Keratinocyte (primary cell): ENCODE results near the gene USP46. TPM values are rescaled to one million over a fixed set of nuclear protein-coding genes. Genes with fewer than 3 reads are reported as not detected.

Source experiments
- DNase-seq: peaks from one replicate; pipeline ENCODE4 v3.0.0-alpha.2; 2011; ENCODE audit warnings: low read depth, missing footprints, low spot score
- FAIRE-seq: peaks from 2 replicates; lab custom pipeline; 2011; peaks lifted over from hg19 to GRCh38; lab: Jason Lieb, UNC
- H2AFZ ChIP-seq: 2 replicates; pipeline ENCODE4 v1.6.0; 2012; ENCODE audit warnings: low read length, control low read depth, inconsistent platforms; ENCODE audit not compliant: control insufficient read depth
- H3K27ac ChIP-seq: 2 replicates; pipeline ENCODE4 v1.5.1; 2011; ENCODE audit warnings: low read length; ENCODE audit not compliant: control insufficient read depth, insufficient read depth
- H3K27me3 ChIP-seq: 3 replicates; pipeline ENCODE4 v1.6.0; 2011; ENCODE audit warnings: low read length; ENCODE audit not compliant: control insufficient read depth, insufficient read depth; ENCODE audit errors: extremely low read depth
- H3K36me3 ChIP-seq, 2 experiments: 2 replicates in 1 of 2; 3 replicates in 1 of 2; pipeline ENCODE4 v1.5.1; 2011; ENCODE audit warnings: low read length in 2 of 2, mild to moderate bottlenecking in 1 of 2; ENCODE audit not compliant: control insufficient read depth in 2 of 2, insufficient read depth in 2 of 2; ENCODE audit errors: extremely low read depth in 1 of 2
- H3K4me1 ChIP-seq: 3 replicates; pipeline ENCODE4 v1.5.1; 2011; ENCODE audit warnings: low read length; ENCODE audit not compliant: control insufficient read depth, insufficient read depth; ENCODE audit errors: extremely low read depth
- H3K4me2 ChIP-seq: 3 replicates; pipeline ENCODE4 v1.6.0; 2011; ENCODE audit warnings: low read depth, low read length; ENCODE audit not compliant: control insufficient read depth, insufficient read depth; ENCODE audit errors: extremely low read depth
- H3K4me3 ChIP-seq, 3 experiments: fragments of 200-600 bp in 1 of 3; sonication (generic) in 1 of 3; 2 replicates in 2 of 3; 3 replicates in 1 of 3; pipeline ENCODE4 v1.5.1; 2011 to 2016; ENCODE audit warnings: low read length in 3 of 3, mild to moderate bottlenecking in 3 of 3, control low read depth in 2 of 3, inconsistent platforms in 1 of 3, low read depth in 1 of 3, mixed read lengths in 1 of 3, mixed run types in 1 of 3, moderate library complexity in 1 of 3; ENCODE audit not compliant: control insufficient read depth in 2 of 3, insufficient read depth in 2 of 3; ENCODE audit errors: extremely low read depth in 1 of 3
- H3K79me2 ChIP-seq: 2 replicates; pipeline ENCODE4 v1.6.0; 2012; ENCODE audit warnings: low read length; ENCODE audit not compliant: control insufficient read depth, insufficient read depth
- H3K9ac ChIP-seq: 3 replicates; pipeline ENCODE4 v1.6.0; 2011; ENCODE audit warnings: low read length; ENCODE audit not compliant: control insufficient read depth, insufficient read depth; ENCODE audit errors: extremely low read depth
- H3K9me1 ChIP-seq: 3 replicates; pipeline ENCODE4 v1.6.0; 2011; ENCODE audit warnings: low read length; ENCODE audit not compliant: control insufficient read depth, insufficient read depth; ENCODE audit errors: extremely low read depth
- H3K9me3 ChIP-seq: 2 replicates; pipeline ENCODE4 v1.5.1; 2012; ENCODE audit warnings: low read depth, low read length; ENCODE audit not compliant: control insufficient read depth
- H4K20me1 ChIP-seq: 3 replicates; pipeline ENCODE4 v1.6.0; 2011; ENCODE audit warnings: low read length; ENCODE audit not compliant: control insufficient read depth, insufficient read depth; ENCODE audit errors: extremely low read depth
- CTCF ChIP-seq, 3 experiments: IDR thresholded peaks in 1 of 3; conservative IDR thresholded peaks in 1 of 3; optimal IDR thresholded peaks in 1 of 3; 2 replicates in 2 of 3; 3 replicates in 1 of 3; pipeline versions ENCODE3 to v1.5.1; 2011; ENCODE audit warnings: low read length in 3 of 3, mild to moderate bottlenecking in 3 of 3, moderate library complexity in 2 of 3, control low read depth in 1 of 3, inconsistent platforms in 1 of 3; ENCODE audit not compliant: insufficient read depth in 2 of 3; ENCODE audit errors: extremely low read depth in 1 of 3
- EZH2 ChIP-seq: IDR thresholded peaks from one replicate; pipeline ENCODE4 v1.6.1; 2012; ENCODE audit warnings: inconsistent platforms, mild to moderate bottlenecking, low read length, moderate library complexity
- dilution Hi-C: fragments of 300-500 bp; cut with MboI; formaldehyde crosslinking; loops from one replicate; pipeline ENCODE4 v1.7.0; 2020; ENCODE audit warnings: low sequenced_read_pairs; ENCODE audit not compliant: extremely low pct_ligation_motif_present
- polyA plus RNA-seq, 5 experiments: library from polyadenylated mRNA; depleted of rRNA in 3 of 5; stranded (reverse) in 3 of 5; stranded (forward) in 1 of 5; unstranded in 1 of 5; fragments of >200 nt; gene quantifications; 1 replicate in 1 of 5; 2 replicates in 3 of 5; 3 replicates in 1 of 5; pipeline versions ENCODE4 v1.2.1 to v1.2.3, GENCODE V29; 2011 to 2012; ENCODE audit warnings: missing spikeins in 2 of 5, low read depth in 1 of 5, low replicate concordance in 1 of 5

Gene USP46
- polyA plus RNA-seq, 1 donor (not counting 4 experiments of a cell fraction or from before 2014, with no cell fraction given), result 20.4 TPM

- Histone ChIP-seq H3K4me2 (no peak overlapping the region), H4K20me1 (no peaks in the 10 kb centered on the region)
These were observed 15.9 kb downstream of the USP46 start for GRCh38 chr4:52643190-52643589.

GRCh38 chr4:52641854-52642563, 17.1 kb downstream of the USP46 start:
- peak; percentile 63 for FAIRE-seq
- peak; percentile 40 for DNase-seq
- peaks cover 22% of the 10 kb centered on the region for H3K4me1 ChIP-seq
- peak overlapping the region; percentile 79 for H3K27ac ChIP-seq
- no peak overlapping the region for H3K4me3 ChIP-seq
- peak overlapping the region; percentile 40 for H3K4me2 ChIP-seq
- no peaks in the 10 kb centered on the region for H4K20me1 ChIP-seq
- H2AFZ ChIP-seq, result no peak overlapping the region
- no peak for TF ChIP-seq CTCF (optimal IDR thresholded peaks at IDR 0.05 in 1 of 3, IDR thresholded peaks at IDR 0.05 in 1 of 3, conservative IDR thresholded peaks at IDR 0.05 in 1 of 3; ENCODE audit: extremely low read depth in 1 of 3, insufficient read depth in 2 of 3, low read length in 3 of 3)
- TF ChIP-seq EZH2, result no peak
- dilution Hi-C loops, result no loop called here
- peak overlapping the region; percentile 14 for H3K9ac ChIP-seq
- H3K36me3 ChIP-seq, result no peaks in the 10 kb centered on the region
- peaks cover 2% of the 10 kb centered on the region for H3K9me1 ChIP-seq
- H3K9me3 ChIP-seq, result no peaks in the 10 kb centered on the region
- H3K79me2 ChIP-seq, result peaks cover 55% of the 10 kb centered on the region
- no peaks in the 10 kb centered on the region for H3K27me3 ChIP-seq

More at GRCh38 chr4:52643190-52643589, 15.9 kb downstream of the USP46 start:
- Histone ChIP-seq H3K9me3 (no peaks in the 10 kb centered on the region), H2AFZ (no peak overlapping the region), H3K36me3 (no peaks in the 10 kb centered on the region), H3K4me3 (no peak overlapping the region), H3K9me1 (peaks cover 2% of the 10 kb centered on the region), H3K27ac (no peak overlapping the region), H3K9ac (no peak overlapping the region), H3K79me2 (peaks cover 62% of the 10 kb centered on the region), H3K4me1 (peaks cover 22% of the 10 kb centered on the region), H3K27me3 (no peaks in the 10 kb centered on the region)
- dilution Hi-C loops, result no loop called here
- no peak for FAIRE-seq
- no peak for DNase-seq
- TF ChIP-seq EZH2, result no peak
- TF ChIP-seq CTCF (optimal IDR thresholded peaks at IDR 0.05 in 1 of 3, IDR thresholded peaks at IDR 0.05 in 1 of 3, conservative IDR thresholded peaks at IDR 0.05 in 1 of 3; ENCODE audit: extremely low read depth in 1 of 3, insufficient read depth in 2 of 3, low read length in 3 of 3), result no peak
